A673 (cell line): ENCODE data around the gene DOCK1. TPM values are rescaled to one million over a fixed set of nuclear protein-coding genes. Genes with fewer than 3 reads are reported as not detected.

Experiments
- BruUV-seq: library from RNA; stranded (reverse); fragments of 400-500 nt; replicated peaks from 2 replicates; lab custom pipeline; 2021; lab: Mats Ljungman, UMichigan
- CTCF ChIA-PET: fragments of 300-600 bp; sonication (Branson Sonifier 250); formaldehyde crosslinking; loops from one replicate; lab custom pipeline; 2022; ENCODE audit warnings: antibody characterized with exemption; lab: Charles Lee
- POLR2A ChIA-PET: fragments of 300-600 bp; sonication (Branson Sonifier 250); formaldehyde crosslinking; loops from one replicate; lab custom pipeline; 2022; ENCODE audit warnings: antibody characterized with exemption; ENCODE audit not compliant: low non-redundant PET; lab: Charles Lee
- DNase-seq: peaks from one replicate; pipeline ENCODE4 v3.0.0-alpha.2; 2015; ENCODE audit warnings: low spot score
- H3K27ac ChIP-seq: fragments of 200-600 bp; sonication (generic); 2 replicates; pipeline ENCODE4 v1.5.1; 2016; ENCODE audit warnings: mixed run types, low read depth, mild to moderate bottlenecking, mixed read lengths, antibody characterized with exemption, low read length; ENCODE audit not compliant: poor library complexity, severe bottlenecking
- H3K27me3 ChIP-seq: fragments of 200-600 bp; sonication (generic); replicated peaks from 2 replicates; pipeline ENCODE4 v1.6.1; 2017; ENCODE audit warnings: mixed run types, low read depth, mild to moderate bottlenecking, mixed read lengths, antibody characterized with exemption, low read length; ENCODE audit not compliant: insufficient read depth, poor library complexity
- H3K36me3 ChIP-seq: fragments of 200-600 bp; sonication (generic); 2 replicates; pipeline ENCODE4 v1.6.1; 2016; ENCODE audit warnings: mixed run types, mild to moderate bottlenecking, mixed read lengths, antibody characterized with exemption, low read length; ENCODE audit not compliant: insufficient read depth, poor library complexity, severe bottlenecking
- H3K4me1 ChIP-seq: fragments of 200-600 bp; sonication (generic); 2 replicates; pipeline ENCODE4 v1.6.1; 2017; ENCODE audit warnings: mixed run types, mild to moderate bottlenecking, mixed read lengths, antibody characterized with exemption, low read length; ENCODE audit not compliant: insufficient read depth, poor library complexity, severe bottlenecking
- H3K4me3 ChIP-seq: fragments of 200-600 bp; sonication (generic); 2 replicates; pipeline ENCODE4 v1.5.1; 2016; ENCODE audit warnings: low read depth, mixed run types, mild to moderate bottlenecking, mixed read lengths, low read length; ENCODE audit not compliant: poor library complexity, severe bottlenecking
- H3K9me3 ChIP-seq: fragments of 200-600 bp; sonication (generic); 2 replicates; pipeline ENCODE4 v1.6.1; 2016; ENCODE audit warnings: mixed run types, low read depth, mild to moderate bottlenecking, mixed read lengths, antibody characterized with exemption, low read length; ENCODE audit not compliant: poor library complexity, severe bottlenecking
- CTCF ChIP-seq: fragments of 300-800, 200-600 bp; sonication (generic); conservative IDR thresholded peaks from 2 replicates; pipeline ENCODE4 v1.5.1; 2017; ENCODE audit warnings: low read depth, mild to moderate bottlenecking, antibody characterized with exemption, low read length, moderate library complexity, mixed read lengths
- EZH2 ChIP-seq: fragments of 200-600 bp; sonication (generic); IDR thresholded peaks from 2 replicates; pipeline ENCODE4 v1.6.1; 2017; ENCODE audit warnings: borderline replicate concordance, low read depth, mild to moderate bottlenecking, mixed read lengths, antibody characterized with exemption, low read length; ENCODE audit not compliant: poor library complexity, severe bottlenecking
- intact Hi-C: fragments of 100-400 bp; cut with micrococcal nuclease; formaldehyde crosslinking; loops from one replicate; pipeline ENCODE4 v1.10.0; 2022; ENCODE audit not compliant: unreplicated experiment
- total RNA-seq: library from RNA; stranded (reverse); gene quantifications from 2 replicates; pipeline ENCODE4 v1.2.3, GENCODE V29; 2021

The DOCK1 gene
- total RNA-seq, 1 experiment from 2014 or later, result 30.7 TPM

GRCh38 chr10:127468632-127469031 lies 563.4 kb downstream of the DOCK1 start:
- intact Hi-C loops, result no loop called here
- no peaks in the 10 kb centered on the region for H3K9me3 ChIP-seq
- peaks cover 10% of the 10 kb centered on the region for H3K4me1 ChIP-seq
- H3K4me3 ChIP-seq, result no peak overlapping the region
- POLR2A ChIA-PET, result no interaction called here
- DNase-seq, result no peak
- peaks cover 4% of the 10 kb centered on the region for H3K27me3 ChIP-seq
- BruUV-seq, result no TSS peak
- no peaks in the 10 kb centered on the region for H3K36me3 ChIP-seq
- TF ChIP-seq EZH2 (no peak), CTCF (no peak)
- H3K27ac ChIP-seq, result no peak overlapping the region
- CTCF ChIA-PET, result no interaction called here

DNA sequence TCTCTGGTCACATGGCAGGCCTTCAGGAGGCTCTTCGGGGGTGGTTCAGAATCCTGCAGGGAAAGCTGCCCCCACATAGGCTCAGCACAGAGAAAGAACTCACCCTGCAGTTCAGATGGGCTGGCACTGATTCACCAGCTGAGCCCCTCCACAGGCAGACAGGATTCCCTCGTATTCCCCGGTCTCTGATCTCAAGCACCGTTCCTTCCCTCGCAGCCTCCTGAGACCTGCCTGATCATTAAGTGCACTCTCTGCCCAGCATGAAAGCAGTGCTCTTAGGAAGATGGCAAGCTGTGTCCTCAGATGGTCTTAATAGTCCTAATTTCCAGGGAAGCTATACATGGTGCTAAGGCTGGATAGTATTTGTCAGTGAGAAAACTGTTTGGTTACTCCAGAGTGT lies 565.7 kb downstream of the DOCK1 start:
- ChIA-PET POLR2A (no interaction called here), CTCF (no interaction called here)
- no peak overlapping the region for H3K27ac ChIP-seq
- intact Hi-C loops, result no loop called here
- no peaks in the 10 kb centered on the region for H3K36me3 ChIP-seq
- peaks cover 4% of the 10 kb centered on the region for H3K27me3 ChIP-seq
- TF ChIP-seq CTCF (no peak), EZH2 (no peak)
- H3K4me1 ChIP-seq, result no peaks in the 10 kb centered on the region
- BruUV-seq, result no TSS peak
- H3K4me3 ChIP-seq, result no peak overlapping the region
- DNase-seq, result peak; percentile 21
- no peaks in the 10 kb centered on the region for H3K9me3 ChIP-seq

- no peaks in the 10 kb centered on the region for H3K4me1 ChIP-seq
- H3K9me3 ChIP-seq, result no peaks in the 10 kb centered on the region
- BruUV-seq, result no TSS peak
- intact Hi-C loops, result no loop called here
- no peak overlapping the region for H3K4me3 ChIP-seq
- ChIA-PET POLR2A (no interaction called here), CTCF (no interaction called here)
- H3K36me3 ChIP-seq, result no peaks in the 10 kb centered on the region
- no peak overlapping the region for H3K27ac ChIP-seq
- TF ChIP-seq CTCF (no peak), EZH2 (no peak)
- DNase-seq, result no peak
- H3K27me3 ChIP-seq, result peaks cover 4% of the 10 kb centered on the region
These were observed 567.7 kb downstream of the DOCK1 start for GRCh38 chr10:127472976-127473375.
